ENCODE measurements around the gene LBHD2. TPM values are rescaled to one million over a fixed set of nuclear protein-coding genes. Genes with fewer than 3 reads are reported as not detected.
"Not testable (repeated sequence)": the region's sequence is repeated elsewhere in the genome, so short reads cannot be mapped to it uniquely, and the experiment has no call there.

The LBHD2 gene
- total and polyA plus RNA-seq, 2 of the 13 experiments (the other 11 are each of a cell fraction or from before 2014, with no cell fraction given), result 0.67 to 1.00 TPM

GRCh38 chr14:103115086-103115679, 31.2 kb downstream of the LBHD2 start (continued):
- TF ChIP-seq ZNF550 (CRISPR knock-in tag; IDR thresholded peaks at IDR 0.05; ENCODE audit: borderline replicate concordance), result 0 out of 2 replicates have a peak, but pooled peaks have one; percentile 25
- TF ChIP-seq ZFP90 (CRISPR knock-in tag; IDR thresholded peaks at IDR 0.05; ENCODE audit: borderline replicate concordance), result 0 out of 2 replicates have a peak, but pooled peaks have one; percentile 25
- not testable (repeated sequence) for TF ChIP-seq CREB1 (IDR thresholded peaks at IDR 0.05); GABPA (IDR thresholded peaks at IDR 0.05; ENCODE audit: low read depth, low read length)
- peak; percentile 40; the same call in 1 of the 2 replicates for TF ChIP-seq CREB1 (CRISPR knock-in tag; IDR thresholded peaks at IDR 0.05)
- TF ChIP-seq RARA (CRISPR knock-in tag; IDR thresholded peaks at IDR 0.05), result peak; percentile 38; the same call in 1 of the 2 replicates
- TF ChIP-seq ZNF687 (CRISPR knock-in tag; IDR thresholded peaks at IDR 0.05), result peak; percentile 63
- 0 out of 2 replicates have a peak, but pooled peaks have one; percentile 42 for TF ChIP-seq ZNF878 (CRISPR knock-in tag; IDR thresholded peaks at IDR 0.05)
- TF ChIP-seq ISL2 (CRISPR knock-in tag; IDR thresholded peaks at IDR 0.05), result 0 out of 2 replicates have a peak, but pooled peaks have one; percentile 13
- peak; percentile 14; the same call in 1 of the 2 replicates for TF ChIP-seq GATAD2A (CRISPR knock-in tag; IDR thresholded peaks at IDR 0.05)
- TF ChIP-seq RFXAP (CRISPR knock-in tag; IDR thresholded peaks at IDR 0.05; ENCODE audit: borderline replicate concordance), result peak; percentile 70
- TF ChIP-seq POLR2A (IDR thresholded peaks at IDR 0.05; ENCODE audit: insufficient read depth in 1 of 2, low read depth in 2 of 2, low read length in 2 of 2), result 0 out of 4 replicates have a peak, but pooled peaks of 1 of the 2 experiments have one; percentile 0
- TF ChIP-seq TARDBP (CRISPR knock-in tag; IDR thresholded peaks at IDR 0.05), result peak; percentile 82
- TF ChIP-seq AKAP8 (CRISPR knock-in tag; IDR thresholded peaks at IDR 0.05), result peak; percentile 99
- TF ChIP-seq ZMYM4 (CRISPR knock-in tag; IDR thresholded peaks at IDR 0.05), result 0 out of 2 replicates have a peak, but pooled peaks have one; percentile 23
- TF ChIP-seq ZNF766 (CRISPR knock-in tag; IDR thresholded peaks at IDR 0.05; ENCODE audit: borderline replicate concordance), result 0 out of 2 replicates have a peak, but pooled peaks have one; percentile 15
- TF ChIP-seq NFYC (CRISPR knock-in tag; IDR thresholded peaks at IDR 0.05), result peak; percentile 80
- peak; percentile 4; the same call in 1 of the 2 replicates for TF ChIP-seq HMG20B (CRISPR knock-in tag; conservative IDR thresholded peaks at IDR 0.05)
- TF ChIP-seq CBX1 (IDR thresholded peaks at IDR 0.05; ENCODE audit: low read depth), result peak; percentile 64
- TF ChIP-seq GABPA (CRISPR knock-in tag; IDR thresholded peaks at IDR 0.05; ENCODE audit: low read depth), result peak; percentile 7; the same call in 1 of the 2 replicates
- TF ChIP-seq, protein P1, sequence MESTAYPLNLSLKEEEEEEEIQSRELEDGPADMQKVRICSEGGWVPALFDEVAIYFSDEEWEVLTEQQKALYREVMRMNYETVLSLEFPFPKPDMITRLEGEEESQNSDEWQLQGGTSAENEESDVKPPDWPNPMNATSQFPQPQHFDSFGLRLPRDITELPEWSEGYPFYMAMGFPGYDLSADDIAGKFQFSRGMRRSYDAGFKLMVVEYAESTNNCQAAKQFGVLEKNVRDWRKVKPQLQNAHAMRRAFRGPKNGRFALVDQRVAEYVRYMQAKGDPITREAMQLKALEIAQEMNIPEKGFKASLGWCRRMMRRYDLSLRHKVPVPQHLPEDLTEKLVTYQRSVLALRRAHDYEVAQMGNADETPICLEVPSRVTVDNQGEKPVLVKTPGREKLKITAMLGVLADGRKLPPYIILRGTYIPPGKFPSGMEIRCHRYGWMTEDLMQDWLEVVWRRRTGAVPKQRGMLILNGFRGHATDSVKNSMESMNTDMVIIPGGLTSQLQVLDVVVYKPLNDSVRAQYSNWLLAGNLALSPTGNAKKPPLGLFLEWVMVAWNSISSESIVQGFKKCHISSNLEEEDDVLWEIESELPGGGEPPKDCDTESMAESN (CRISPR knock-in tag; conservative IDR thresholded peaks at IDR 0.05), result peak; percentile 34; the same call in 1 of the 2 replicates
- TF ChIP-seq ZBED4 (CRISPR knock-in tag; IDR thresholded peaks at IDR 0.05; ENCODE audit: borderline replicate concordance), result peak; percentile 37
